ENCODE measurements around the gene EHMT2.

GRCh38 chr6:31847276-31847978 is 50.1 kb downstream of the EHMT2 start:
- TF ChIP-seq POLR2A (IDR thresholded peaks at IDR 0.05) (no peak), CTCF (IDR thresholded peaks at IDR 0.05) (no peak)
